Fibroblast of peridontal ligament (primary cell): ENCODE results near the gene CACNA1G.

Experiments
- DNase-seq: peaks from one replicate; pipeline ENCODE4 v3.0.0-alpha.2; 2010; ENCODE audit errors: extremely low read depth

Gene CACNA1G

DNA sequence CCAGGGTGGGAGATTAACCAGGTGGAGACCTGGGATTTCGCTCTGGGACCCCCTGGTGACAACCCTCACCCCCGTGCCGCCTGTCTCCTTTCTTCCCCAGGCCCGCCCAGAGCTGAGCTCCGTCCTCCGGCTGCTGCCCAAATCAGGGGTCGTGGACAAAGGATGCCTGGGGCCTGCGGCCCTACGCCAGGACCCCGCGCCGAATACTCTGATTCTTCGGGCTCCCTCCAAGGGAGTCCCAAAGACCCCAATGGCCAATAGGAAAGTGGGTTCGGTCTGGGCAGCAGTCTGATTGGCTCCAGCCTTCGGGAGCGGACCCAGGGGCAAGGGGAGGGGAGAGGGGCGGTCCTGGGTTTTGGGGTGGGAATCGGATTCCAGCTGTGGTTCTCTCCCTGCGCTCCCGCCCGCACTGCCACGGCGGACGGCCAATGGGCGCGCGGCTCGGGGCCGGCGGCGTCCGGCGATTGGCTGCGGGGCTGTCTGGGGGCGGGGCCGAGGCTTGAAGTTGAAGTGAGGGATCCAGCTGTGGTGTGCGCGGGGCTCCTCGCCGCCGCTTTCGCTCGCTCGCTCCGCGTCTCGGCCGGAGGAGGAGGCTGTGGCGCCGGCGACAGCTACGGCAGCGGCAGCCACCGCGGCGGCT lies at the start of gene CACNA1G:
CACNA1G (plus strand) TSS at position 531 of the 640 bp plus-strand sequence. CDS start 745 bp downstream, outside the sequence.
- DNase-seq, result peak; percentile 75

DNA sequence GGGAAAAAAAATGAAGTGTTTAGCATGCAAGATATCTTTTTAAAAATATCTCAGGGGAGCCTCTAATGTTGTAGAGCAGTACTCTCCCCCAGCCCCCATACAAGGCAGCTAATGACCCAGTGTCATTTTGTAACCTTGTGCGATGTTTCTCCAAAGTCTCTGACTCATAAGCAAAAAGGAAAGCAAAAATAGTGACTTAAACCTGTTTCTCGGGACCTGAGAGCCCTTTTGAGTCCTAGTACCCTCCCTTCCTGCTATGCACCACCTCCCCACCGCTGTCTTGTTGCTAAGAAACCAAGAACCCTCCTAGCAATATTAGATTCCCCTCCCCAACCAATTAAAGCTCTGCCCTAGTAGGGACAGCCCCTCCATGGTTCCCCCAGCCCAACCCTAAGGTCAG lies 49.5 kb upstream of the CACNA1G start:
- DNase-seq, result peak; percentile 17

DNA sequence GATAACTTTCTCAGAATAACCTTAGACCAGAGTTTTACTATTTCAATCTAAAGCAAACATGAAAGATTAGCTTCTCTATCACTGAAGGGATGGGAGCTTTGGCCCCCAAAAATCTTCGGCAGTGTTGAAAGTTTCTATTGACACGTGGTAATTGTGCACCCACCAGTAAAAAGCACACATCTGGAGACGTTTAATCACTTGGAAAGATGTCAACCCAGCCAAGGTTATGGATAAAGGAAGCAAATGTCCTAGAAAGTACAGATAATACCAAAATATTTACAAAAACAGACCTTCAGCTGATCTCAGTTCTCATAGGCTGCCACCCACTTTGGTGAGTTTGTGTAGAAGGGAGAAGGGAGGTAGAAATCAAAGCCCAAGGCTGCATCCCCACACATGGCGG lies 47.0 kb upstream of the CACNA1G start:
- peak; percentile 48 for DNase-seq

DNA sequence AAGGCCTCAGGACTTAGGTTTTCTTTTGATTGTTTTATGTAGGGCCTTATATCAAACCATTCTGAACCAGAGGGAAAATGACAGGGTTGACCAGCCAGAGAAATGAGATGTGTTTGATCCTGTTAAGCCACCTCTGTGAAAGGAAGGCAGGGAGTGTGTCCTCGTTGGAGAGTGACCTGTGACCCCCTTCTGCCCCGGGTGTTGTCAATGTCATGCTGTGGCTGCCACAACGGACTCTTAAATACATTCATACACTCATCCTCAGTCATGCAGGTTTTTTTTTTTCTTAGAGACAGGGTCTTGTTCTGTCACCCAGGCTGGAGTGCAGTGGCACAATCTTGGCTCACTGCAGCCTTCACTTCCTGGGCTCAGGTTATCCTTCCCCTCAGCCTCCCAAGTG lies 46.1 kb upstream of the CACNA1G start:
- no peak for DNase-seq

DNA sequence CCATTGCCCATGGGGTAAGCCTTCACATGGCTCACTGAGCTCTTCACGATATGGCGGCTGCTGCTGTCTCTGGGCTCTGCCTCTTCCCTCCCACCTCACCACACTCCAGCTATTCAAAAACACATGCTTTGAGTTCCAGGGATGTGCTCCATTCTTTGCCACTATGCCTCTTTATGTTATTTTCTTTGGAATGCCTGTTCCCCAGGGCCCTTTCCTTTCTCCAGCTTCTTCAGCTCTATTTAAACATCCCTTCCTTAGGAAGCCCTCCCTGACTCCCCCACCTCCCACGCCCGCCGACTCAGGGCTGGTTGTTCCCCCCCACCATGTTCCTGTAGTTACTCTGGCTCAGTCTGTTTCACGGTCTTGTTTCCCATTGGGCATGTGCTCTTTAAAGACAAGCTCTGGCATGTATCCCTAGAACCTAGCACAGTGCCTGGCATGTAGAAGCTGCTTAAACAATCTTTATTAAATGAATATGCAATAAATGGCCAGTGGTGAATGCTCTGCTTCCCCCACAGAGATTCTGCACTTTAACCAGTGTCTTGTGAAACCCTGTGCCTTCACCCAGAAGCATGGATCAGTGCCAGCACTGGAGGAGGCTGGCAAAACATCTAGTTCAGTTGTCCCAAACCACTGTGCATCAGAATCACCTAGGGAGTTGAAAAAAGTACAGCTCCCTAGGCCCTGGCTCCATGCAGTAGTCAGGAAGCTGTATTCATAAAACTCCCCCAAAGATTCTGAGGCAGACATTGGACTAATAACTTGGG lies 45.4 kb upstream of the CACNA1G start:
- peak; percentile 58 for DNase-seq

DNA sequence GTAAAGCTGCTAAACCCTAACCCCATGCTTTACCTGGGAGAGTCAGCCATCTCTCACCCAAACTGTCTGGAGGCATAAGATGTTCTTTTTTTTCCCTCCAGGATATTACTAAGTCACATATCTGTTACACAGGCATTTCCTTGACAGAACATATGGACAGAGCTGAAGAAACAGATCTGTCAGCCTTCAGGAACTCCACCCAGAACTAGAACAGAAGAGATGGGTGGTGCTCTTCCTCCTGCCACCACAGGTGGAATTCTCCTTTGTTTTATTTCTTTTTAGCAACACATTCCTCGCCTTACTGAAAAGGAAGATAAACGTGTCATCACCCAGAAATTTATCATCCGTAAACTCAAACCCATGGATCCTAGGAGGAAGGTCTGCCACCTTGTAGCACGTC lies 43.5 kb upstream of the CACNA1G start:
- DNase-seq, result no peak

DNA sequence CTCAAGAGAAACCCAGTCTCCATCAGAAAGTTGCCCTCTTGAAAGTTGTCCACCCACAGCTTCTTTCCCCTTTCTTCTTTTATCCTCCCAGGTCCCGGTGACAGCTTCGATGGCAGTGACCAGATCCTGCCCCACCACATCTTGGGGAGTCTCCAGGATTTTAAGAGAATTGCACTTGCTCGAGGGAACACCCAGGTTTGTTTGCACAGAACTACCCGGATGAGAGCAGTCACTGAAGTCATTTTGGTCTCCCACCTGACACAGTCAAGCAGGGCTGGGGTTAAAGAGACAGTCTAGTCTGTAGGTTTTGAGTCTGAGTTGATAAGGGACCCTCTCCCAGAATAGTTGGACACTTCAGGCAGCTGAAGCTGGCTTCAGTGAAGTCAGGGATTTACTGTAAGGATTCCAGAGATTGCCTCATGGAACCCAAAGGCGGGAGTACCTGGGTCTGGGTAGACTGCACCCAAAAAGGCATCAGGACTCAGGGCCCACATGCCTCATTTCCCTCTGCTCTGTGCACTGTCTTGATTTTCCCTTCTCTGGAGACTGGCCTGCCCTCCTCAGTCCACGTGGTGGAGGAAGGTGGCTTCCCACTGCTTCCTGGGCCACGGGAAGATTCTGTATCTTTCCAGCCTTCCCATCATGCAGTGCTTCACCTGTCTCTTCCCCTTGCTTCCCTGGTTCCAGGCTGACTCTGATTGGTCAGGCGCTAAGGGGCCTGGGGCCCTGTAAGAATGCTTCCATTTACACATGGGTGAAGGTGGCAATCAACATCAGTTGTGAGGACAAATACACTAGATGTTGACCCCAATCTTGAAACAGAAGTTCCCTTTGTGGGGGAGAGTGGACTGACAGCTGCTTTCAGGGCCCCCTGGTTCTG lies 42.8 kb upstream of the CACNA1G start:
- no peak for DNase-seq

DNA sequence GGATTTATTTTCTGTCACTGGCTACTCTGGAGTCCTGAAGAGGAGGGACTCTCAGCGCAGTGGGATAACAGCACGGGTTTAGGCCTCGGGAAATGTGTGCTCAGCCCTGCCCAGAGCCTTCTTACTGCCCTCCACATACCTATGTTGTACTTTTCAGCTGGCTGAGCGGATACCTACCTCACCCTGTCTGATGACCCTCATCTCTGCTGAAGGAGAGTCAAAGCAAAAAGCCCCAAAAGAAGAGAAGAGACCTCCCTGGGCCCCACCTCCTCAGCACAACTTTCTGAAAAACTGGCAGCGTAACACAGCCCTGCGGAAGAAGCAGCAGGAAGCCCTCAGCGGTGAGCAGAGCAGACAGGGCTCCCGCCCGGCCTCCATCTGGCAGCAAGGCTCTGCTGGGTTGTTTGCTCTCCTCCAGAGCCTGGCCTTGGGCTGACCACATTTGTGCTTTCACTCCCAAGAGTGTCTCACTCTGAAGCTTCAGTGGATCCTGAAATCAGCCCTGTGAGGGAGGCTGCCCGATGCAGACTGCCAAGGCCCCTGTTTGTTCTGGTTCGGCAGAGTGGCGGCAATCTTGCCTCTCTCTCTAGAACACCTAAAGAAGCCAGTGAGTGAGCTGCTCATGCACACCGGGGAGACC lies 42.0 kb upstream of the CACNA1G start:
- DNase-seq, result no peak

DNA sequence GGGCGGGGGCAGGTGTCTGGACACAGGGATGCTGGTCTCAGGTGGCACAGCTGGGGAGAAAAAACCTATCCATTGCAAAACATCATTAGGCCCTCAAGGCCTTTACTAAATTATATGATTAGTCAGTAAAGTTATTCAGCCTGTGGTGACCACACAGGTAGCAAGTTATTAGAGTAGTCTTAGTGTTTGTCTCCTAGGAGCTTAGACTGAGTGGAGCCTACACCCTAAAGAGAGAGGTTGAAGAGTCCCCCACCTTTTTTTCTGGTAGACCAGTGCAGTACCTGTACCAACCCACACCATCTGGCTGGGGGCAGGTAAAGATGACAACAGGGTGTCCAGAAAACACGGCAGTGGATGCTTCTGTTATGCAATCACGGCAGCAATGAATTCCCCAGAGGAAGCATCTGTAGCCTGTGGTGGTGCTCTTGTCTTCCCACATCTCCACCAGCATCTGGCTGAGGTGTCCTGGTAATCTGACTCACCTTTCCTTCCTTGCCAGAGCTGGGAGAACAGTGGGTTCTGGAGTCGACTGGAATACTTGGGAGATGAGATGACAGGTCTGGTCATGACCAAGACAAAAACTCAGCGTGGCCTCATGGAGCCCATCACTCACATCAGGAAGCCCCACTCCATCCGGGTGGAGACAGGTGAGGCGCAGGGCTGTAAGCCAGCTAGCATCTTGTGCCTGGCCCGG lies 41.2 kb upstream of the CACNA1G start:
- DNase-seq, result no peak

DNA sequence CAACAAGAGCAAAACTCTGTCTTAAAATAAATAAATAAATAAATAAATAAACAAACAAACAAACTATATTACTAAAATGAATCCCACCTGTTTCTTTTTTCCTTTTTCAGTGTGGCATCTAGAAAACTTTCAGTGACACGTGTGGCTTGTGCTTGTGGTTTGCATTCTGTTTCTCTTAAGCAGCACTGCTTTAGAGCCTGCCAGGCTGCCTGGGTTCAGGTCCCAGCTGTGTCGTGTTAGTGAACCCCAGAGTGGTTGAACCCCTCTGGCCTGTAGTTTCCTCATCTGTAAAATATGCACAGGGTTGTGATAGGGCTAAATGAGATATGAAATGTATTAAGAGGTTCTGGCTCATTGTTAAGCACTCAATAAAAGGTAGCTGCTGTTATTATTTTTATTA lies 40.0 kb upstream of the CACNA1G start:
- DNase-seq, result no peak

DNA sequence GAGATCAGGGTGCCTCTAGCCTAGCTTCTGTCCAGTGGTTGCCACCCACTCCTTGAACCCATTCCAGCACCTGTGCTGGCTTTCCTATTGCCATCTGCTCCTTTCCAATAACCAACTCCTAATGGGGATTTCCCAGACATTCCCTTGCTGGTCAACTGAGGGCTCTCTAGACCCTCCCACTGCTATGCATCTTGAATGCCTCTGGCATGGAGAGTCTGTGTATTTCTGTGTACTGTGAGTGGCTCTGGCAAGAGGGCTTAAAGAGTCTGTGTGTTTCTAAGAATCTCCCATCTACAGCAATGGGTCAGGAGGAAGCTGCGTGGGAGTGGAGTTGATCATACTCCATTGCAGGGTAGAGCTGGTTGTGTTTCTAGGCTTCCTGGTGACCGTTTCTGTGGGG lies 39.0 kb upstream of the CACNA1G start:
- DNase-seq, result no peak

DNA sequence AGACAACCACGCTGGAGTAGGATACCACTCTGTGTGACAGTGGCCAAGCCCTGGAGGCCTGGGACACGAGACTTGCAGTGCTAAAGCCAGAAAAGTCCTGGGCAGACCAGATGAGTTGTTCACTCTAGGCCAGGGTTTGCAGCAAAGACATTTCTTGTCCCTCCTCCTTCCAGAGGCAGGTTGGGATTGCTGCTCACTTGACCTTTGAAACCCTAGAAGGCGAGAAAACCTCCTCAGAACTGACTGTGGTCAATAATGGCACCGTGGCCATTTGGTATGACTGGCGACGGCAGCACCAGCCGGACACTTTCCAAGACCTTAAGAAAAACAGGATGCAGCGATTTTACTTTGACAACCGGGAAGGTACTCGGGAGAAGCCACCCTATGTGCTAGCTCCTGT lies 37.7 kb upstream of the CACNA1G start:
- no peak for DNase-seq

DNA sequence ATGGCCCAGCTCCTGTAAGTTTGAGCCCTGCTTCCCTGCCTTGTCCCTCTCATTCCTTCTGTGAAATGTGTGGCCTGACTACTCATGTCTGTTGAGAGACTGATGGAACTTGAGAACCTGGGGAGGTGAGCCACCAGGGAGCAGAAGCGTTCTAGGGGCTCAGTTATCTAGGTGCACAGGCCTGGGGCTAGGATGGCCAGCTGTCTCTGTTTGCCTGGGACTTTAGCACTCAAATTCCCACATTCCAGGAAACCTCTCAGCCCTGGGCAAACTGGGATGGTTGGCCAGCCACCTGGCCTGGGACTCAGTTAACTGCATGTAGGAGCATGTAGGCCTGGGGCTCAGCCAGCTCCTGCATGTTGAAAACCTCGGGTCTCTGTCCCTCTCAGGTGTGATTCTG lies 37.3 kb upstream of the CACNA1G start:
- DNase-seq, result no peak

DNA sequence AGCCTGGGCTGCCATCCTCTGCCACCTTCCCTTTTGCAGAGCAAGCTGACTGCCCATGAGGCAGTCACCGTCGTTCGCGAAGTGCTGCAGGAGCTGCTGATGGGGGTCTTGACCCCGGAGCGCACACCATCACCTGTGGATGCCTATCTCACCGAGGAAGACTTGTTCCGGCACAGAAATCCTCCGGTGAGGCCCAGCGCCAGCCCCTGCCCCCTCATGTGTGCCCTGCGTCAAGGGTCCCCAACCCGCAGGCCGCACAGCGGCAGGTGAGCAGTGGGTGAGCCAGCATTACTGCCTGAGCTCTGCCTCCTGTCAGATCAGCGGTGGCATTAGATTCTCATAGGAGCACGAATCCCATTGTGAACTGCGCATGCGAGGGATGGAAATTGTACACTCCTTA lies 35.7 kb upstream of the CACNA1G start:
- no peak for DNase-seq

DNA sequence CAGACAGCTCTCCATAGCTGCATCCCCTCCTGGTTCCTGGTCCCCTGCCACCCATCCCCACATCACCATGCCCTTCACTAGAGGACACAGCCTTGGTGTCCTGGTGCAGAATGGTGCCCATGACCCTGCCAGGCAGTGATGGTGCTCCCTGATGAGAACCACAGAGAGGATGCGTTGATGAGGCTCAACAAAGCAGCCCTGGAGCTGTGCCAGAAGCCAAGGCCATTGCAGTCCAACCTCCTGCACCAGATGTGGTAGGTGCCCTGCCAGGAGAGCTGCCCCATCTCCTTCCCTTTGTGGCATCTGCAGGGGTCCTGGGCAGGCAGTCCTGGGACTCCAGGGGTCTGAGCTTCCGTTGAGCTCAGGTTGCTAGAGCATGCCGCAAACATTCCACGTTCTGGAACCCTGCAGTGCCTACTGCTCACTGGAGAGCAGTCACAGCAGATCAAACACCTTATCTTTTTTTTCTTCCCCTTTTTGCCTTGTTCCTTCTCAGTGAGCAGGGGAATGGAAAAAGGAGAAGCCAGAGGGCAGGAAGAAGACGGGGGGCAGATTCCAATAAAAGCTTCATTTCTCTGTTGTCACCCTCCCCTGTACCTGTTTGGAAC lies 33.3 kb upstream of the CACNA1G start:
- no peak for DNase-seq

DNA sequence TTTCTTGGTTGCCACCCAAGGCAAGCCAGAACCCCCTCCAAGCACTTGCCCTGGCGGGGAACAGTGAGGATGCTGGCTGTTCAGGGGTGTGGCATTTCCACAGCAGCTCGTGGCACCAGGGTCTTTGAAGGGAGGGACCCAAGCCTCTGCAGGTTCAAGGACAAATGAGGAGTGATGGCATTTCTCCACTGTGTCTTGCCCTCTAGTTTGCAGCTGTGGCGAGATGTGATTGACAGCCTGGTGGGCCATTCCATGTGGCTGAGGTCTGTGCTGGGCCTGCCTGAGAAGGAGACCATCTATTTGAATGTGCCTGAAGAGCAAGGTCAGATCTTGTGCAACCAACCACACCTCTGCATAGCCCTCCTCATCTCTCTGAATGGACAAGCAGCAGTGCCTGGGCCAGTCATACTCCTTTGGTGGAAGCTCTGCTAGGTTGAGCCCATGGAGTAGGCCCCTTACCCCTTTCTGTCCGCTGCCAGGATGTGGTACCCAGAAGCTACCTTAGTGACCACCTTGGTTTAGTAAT lies 32.5 kb upstream of the CACNA1G start:
- DNase-seq, result no peak

DNA sequence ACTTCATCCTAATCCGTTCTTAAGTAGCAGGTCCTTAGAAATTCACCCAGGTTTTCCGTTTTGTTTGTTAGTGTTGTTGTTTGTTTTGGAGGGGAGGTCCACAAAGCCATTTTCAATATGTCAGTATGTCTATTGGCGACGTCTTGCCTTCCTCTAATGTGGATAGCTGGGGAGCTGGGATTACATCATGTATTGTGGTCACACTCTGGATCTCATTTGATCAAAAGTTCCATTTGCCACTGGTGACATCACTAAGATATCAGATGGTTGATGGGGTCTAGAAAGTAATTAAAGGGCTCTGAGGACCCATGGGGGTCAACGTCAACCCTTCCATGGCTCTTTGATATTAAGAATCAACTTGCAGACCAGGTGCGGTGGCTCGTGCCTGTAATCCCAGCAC lies 30.7 kb upstream of the CACNA1G start:
- no peak for DNase-seq

DNA sequence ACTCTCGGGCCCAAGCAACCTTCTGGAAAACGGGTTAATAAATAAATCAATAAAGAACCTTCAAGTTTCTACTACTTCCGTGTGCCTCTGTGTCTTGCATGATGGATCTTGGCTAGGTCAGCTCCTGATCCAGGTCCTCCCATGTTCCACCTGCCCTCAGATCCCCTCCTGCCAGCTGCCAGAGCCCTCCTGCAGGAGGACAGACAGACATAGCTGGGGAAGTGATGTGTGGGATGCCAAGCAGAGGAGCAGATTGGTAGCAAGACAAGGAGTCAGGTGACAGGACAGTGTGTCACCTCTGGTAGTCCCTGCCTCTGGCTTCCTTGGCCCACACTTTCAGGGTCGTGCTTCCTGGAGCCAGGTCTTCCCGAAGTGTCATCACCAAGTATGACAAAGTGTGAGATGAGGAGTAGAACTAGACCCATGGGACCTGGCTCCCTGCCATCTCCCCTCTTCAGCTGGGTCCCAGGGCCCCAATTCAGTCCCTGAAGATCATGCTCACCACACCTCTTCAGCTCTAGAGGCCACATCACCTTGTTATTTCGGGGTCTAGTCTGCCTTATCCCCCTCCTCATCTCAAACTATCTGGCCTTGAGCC lies 29.0 kb upstream of the CACNA1G start:
- DNase-seq, result no peak

DNA sequence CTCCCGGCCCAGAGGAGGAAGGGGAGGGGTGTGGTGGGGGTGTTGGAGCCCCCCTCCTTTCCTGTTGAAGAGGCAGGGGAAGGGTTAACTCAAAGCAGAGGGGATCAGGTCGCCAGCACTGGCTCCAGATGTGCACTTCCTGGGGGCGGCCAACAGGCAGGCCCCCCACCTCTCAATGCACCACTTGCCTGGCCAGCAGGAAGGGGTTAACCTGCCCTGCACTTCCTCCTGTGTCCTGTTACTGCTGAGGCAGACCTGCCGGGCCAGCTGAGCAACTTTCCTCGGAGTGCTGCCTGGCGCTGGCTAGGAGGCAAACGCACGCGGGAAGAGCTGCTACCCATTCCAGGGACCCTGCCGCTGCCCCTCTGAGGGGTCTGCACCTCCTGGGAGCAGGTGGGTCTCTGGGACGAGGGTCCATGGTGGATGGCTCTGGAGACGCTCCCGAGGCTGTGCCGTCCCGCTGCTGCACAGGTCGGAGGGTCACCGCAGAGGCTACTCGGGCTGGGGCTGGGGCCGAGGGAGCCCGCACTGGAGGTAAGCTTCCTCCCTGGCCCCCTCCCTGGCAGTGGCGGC lies 28.0 kb upstream of the CACNA1G start, which contains the start of gene EPN3:
EPN3 (plus strand) TSS at position 284 of the 573 bp plus-strand sequence. CDS start 3,822 bp downstream, outside the sequence.
- DNase-seq, result no peak

DNA sequence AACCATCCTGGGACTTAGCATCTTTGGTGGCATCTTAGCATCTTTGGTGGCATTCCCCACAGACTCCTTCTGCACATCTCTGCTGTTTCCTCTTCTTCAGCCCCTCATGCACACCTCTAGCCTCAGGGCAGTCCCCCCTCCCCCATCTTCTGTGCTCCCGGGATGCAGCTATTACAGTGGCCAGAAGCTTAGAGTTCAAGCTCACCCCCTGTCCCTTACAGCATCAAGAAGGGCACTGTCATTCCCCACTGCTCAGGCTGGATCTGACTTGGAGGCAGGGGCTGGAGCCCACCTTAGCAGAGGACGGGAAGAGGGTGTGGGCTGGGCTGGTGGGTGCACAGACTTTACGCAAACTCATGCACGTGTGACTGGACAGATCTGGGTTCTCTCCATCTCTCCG lies 27.3 kb upstream of the CACNA1G start:
- no peak for DNase-seq
